DOHH2 (cell line): Measurements from ENCODE around the gene EPG5.

ENCODE experiments used
- EZH2phosphoT487 ChIP-seq: fragments of 200-600 bp; sonication (generic); IDR thresholded peaks from 2 replicates; pipeline ENCODE4 v1.6.1; 2017; ENCODE audit warnings: borderline replicate concordance, mild to moderate bottlenecking, antibody characterized with exemption, low read length, moderate library complexity, mixed read lengths
- TF ChIP-seq, protein P1 (sequence below): fragments of 200-600 bp; sonication (generic); IDR thresholded peaks from one replicate; pipeline ENCODE4 v1.5.1; 2014; ENCODE audit warnings: antibody characterized with exemption, mild to moderate bottlenecking, low read depth, low read length; ENCODE audit not compliant: poor library complexity, severe bottlenecking

- no peak for TF ChIP-seq EZH2phosphoT487
- TF ChIP-seq, protein P1, sequence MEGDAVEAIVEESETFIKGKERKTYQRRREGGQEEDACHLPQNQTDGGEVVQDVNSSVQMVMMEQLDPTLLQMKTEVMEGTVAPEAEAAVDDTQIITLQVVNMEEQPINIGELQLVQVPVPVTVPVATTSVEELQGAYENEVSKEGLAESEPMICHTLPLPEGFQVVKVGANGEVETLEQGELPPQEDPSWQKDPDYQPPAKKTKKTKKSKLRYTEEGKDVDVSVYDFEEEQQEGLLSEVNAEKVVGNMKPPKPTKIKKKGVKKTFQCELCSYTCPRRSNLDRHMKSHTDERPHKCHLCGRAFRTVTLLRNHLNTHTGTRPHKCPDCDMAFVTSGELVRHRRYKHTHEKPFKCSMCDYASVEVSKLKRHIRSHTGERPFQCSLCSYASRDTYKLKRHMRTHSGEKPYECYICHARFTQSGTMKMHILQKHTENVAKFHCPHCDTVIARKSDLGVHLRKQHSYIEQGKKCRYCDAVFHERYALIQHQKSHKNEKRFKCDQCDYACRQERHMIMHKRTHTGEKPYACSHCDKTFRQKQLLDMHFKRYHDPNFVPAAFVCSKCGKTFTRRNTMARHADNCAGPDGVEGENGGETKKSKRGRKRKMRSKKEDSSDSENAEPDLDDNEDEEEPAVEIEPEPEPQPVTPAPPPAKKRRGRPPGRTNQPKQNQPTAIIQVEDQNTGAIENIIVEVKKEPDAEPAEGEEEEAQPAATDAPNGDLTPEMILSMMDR, result no peak
Measured at GRCh38 chr18:45805551-45805950, 161.6 kb downstream of the EPG5 start.
